ENCODE data around the gene ST3GAL3.
"Not testable (repeated sequence)": the region's sequence is repeated elsewhere in the genome, so short reads cannot be mapped to it uniquely, and the experiment has no call there.

ST3GAL3 gene

DNA sequence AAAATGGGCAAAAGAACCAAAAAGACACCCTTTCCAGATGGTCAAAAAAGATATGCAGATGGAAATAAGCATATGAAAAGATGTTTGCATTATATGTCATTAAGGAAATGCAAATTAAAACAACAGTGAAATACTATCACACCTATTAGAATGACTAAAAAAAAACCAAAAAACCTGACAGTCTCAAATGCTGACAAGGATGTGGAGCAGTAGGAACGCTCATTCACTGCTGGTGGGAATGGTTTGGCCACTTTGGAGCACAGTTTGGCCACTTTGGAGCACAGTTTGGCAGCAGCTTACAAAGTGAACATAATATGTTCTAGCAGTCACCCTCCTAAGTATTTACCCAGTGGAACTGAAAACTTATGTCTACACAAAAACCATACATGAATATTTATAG, 121.2 kb downstream of the ST3GAL3 start:
- DNase-seq: no peak

DNA sequence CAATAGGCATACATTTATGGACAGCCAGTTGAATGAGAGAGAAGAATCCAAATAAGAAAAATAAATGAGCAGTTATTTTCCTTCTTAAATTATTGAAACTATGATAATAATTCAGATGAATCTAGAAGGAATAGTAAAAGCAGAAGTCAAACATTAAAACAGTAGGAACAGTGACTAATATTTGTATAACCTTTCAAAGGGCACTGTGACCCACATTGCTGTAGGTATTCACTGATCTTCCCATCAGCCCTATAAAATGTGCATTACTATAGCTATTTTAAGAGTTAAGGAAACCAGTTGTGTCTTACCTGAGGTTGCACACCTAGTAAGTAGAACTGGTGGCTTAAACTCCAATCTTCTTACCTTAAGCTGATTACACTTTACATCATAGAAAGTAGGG, 123.5 kb downstream of the ST3GAL3 start:
- DNase-seq: no peak

DNA sequence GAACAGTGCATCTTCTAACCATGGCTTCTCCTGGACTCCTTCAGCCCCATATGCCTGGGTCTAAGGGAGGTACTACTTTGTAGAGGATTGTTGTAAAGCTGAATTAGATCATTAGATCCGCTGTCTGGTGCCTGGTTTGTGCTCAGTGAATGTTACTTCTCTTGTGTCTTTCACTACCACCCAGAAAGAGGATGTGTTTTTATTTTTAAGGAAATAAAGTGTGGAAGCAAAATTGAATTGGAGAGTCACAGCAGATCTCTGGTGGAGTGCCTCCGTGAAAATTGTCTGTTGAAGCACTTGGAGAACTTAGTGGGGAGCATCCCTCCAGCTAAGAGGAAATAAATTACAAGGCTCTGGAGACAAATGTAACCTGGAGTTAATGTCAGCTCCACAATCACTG, 124.5 kb downstream of the ST3GAL3 start:
- no peak for DNase-seq

DNA sequence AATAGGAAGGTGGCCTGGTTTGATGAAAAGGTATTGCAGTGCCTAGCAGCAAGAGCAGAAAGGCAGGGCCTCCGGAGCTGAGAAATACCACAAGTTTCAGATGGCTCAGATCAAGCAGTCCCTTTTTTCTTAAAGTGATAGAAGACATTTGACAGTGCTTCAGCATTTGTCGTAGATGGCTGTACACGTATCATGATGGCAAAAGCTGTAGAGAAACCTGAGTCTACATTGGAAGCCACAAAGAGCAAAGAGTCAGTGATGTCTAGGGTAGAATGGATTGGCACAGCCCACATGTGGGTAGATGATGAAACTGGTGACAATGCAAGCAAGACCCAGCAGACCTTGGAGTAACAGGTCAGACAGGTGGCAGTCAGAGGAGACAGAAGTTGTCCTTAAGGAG, 124.9 kb downstream of the ST3GAL3 start:
- DNase-seq: no peak

DNA sequence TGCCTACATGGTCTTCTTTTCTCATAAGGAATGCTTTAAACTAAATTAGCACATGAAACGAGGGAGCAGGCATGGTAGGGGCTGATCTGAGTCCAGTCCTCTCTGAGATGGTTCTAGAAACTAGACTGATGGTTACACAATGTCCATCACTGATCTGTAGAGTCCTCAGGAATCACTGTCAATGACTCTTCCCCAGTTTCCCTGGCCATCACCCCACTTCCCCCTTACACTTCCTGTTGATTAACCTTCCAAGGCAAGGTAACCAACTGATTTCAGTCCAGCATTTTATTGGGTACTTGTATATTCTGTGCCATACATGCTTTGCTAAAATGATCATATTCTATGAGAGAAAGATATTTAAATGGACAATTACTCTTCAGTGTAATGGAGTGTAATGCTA, 125.7 kb downstream of the ST3GAL3 start:
- no peak for DNase-seq

DNA sequence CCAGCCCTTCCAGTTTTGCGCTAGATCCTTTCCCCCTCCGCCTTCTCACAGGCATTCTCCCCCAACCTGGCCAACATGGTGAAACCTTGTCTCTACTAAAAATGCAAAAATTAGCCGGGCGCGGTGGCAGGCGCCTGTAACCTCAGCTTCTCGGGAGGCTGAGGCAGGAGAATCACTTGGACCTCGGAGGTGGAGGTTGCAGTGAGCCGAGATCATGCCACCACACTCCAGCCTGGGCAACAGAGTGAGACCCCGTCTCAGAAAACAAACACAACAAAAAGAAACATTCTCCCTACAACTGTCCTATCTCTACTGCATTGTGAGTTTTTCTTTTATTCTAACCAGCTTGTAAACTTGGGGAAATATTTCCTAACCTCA, 126.6 kb downstream of the ST3GAL3 start:
- not testable (repeated sequence) for DNase-seq

DNA sequence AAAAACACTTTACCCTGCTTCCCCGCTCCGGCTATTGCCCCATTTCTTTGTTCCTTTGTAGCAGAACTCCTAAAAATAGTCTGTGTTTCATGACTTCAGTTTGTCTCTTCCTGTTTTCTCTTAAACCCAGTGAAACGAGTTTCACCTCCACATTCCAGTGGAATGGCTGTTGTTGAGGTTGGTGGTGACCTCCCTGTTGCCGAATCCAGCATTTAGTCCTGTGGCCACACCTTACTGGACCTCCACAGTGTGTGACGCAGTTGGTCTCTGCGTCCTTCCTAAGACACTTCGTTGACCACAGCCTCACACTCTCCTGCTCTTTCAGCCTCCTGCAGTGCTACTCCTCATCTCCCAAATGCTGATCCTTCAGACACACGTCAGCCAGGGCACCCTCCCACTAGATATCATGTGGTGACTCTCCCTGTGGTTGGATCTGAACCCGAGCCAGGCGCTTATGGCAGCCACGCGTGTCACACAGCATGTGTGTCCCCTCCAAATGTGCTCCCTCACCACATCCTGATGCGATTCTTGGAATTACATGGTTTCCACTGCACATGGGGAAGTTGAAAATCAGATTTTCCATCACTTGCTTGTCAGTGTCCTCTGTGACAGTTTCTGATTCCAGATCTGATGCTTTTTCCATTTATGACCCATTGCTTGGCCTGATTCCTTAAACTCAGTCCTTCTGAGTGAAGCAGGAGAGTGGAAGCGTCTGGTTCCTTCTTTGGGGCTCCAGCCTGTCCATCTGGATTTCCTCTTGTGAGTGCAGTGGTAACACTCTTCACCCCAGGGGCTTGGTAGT, 127.1 kb downstream of the ST3GAL3 start:
- DNase-seq: no peak

DNA sequence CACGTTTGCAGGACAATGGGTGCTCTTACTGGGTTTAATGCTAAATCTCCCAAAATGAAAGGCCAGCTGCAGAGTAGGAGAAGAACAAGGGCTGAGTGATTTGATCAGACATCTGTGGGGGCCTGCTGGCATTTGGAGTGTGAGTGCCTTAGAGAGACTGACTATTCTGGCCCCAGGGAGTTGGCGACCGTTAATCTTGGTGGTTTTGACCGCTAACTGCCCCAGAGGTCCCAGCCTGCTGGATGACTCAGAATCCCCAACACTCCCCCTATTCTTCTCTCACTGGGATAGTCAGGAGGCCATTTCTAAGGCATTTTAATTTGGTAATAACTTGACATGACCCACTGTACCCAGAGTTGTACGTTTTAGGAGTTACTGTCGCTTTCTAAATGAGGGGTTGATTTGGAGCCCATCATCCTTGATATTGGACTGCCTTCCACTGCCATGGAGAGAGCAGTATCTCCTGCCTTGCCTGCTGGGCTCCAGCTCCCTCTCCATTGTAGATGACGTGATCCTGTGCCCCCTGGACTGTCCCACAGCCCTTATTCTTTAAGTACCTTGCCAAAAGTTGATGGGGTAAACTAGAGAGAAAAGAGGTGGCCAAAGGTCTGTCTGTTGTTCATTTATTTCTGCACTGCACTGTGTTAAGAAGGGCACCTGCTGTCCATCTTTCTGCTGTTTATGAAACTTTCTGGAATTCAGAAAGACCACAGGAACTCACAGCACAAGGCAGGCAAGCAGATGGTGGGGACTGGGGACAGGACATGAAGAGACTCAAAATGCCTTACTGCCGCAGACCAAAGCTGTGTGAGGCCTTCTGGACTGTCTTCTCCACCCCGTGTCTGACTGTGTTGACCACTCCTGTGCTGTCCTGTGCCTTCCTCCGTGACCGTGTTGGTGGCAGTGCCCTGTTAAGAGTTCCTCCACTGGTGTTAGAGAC, 128.0 kb downstream of the ST3GAL3 start:
- DNase-seq: peak; percentile 52

DNA sequence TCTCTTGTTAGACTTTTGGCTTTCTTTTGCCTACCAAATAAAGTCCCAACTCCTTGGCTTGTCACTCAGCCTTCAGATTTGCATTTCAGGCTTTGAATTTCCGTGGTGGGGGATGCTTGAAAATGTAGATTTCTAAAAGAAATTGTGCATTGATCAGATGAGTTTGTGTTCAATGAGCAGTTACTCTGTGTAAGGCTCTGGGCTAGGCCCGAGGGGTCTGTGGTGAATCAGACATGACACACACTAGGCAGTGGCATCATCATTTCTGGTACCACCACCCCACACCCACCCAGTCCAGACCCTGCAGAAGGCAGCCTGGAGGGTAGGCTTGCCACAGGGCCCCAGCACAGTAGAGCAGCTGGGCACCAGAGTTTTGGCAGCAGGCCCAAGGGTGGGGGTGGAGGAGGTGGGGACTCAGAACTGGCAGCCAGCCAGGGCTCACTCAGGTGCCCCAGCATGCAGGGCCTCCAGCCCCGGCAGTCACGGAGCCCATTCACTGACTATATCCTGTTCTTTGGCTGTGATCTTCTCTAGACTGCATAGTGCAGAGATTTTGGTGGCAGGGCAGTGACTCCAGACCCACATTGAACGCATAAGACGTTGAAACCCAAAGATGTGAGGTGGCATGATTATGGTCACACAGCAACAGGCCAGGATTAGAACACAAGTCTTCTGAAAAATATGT, 129.1 kb downstream of the ST3GAL3 start:
- DNase-seq: peak; percentile 95

DNA sequence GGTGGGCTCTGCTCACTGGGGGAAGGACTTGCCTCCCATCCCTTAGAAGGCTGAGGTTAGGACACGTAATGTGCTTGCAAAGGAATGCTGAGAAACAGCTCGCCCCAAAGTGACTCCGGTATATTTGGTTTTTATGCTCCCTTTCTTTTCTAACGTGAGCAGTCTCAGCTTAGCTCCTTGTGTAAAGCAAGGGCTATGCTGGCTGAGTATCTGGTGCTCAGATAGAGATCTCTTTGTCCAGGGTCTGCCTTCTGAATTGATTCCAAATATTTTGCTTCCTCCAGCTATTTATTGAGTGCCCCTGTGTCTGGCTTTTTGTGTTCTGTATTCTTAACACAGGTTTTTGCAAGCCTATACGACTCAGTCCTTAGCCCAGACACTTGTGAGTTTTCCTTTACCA, 131.7 kb downstream of the ST3GAL3 start:
- DNase-seq: no peak

DNA sequence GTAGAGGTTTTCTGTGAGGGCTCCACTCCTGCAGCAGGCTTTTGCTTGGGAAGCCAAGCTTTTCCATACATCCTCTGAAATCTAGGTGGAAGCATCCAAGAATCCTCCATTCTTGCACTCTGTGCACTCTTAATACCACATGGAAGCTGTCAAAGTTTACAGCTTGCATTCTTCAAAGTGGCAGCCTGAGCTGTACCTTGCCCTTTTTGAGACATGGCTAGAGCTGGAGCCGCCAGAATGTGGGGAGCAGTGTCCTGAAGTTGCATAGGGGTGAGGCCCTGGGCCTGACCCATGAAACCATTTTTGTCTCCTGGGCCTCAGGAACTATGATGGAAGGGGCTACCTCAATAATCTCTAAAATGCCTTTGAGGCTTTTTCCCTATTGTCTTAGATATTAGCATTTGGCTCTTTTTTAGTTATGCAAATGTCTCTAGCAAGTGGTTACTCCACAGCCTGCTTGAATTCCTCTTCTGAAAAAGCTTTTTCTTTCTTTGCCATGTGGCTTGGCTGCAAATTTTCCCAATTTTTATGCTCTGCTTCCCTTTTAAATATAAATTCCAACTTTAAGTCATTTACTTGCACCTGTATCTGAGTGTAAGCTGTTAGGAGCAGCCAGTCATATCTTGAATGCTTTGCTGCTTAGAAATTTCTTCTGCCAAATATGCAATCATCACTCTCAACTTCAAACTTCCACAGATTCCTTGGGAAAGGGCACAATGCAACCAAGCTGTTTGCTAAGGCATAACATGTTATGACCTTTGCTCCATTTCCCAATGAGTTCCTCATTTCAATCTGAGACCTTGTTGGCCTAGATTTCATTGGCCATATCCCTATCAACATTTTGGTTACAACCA, 134.2 kb downstream of the ST3GAL3 start:
- DNase-seq: no peak

DNA sequence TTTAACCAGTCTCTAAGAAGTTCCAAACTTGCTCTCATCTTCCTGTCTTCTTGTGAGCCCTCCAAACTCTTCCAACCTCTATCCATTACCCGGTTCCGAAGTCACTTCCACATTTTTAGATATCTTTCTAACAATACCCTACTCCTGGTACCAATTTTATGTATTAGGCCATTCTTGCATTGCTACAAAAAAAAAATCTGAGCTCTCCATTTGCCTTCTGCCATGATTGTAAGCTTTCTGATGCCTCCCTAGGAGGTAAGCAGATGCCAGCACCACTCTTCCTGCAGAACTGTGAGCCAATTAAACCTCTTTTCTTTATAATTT, 134.8 kb downstream of the ST3GAL3 start:
- DNase-seq: no peak

DNA sequence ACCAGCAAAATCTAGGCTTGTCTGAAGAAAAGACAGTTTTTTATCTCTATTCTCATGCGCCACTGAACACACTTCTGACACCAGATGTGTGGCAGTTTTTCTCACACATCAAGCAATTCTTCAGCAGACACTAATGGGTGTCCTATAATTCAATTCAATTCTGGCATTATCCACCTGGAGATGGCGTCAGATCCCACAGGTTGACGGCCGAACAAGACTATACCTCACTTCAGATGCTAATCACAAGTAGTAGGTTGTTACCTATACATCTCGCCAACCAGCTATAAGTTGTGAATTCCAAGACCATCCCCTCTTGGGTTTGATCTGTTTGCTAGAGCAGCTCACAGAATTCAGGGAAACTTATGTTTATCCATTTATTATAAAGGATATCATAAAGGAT, 136.3 kb downstream of the ST3GAL3 start:
- DNase-seq: peak; percentile 10

DNA sequence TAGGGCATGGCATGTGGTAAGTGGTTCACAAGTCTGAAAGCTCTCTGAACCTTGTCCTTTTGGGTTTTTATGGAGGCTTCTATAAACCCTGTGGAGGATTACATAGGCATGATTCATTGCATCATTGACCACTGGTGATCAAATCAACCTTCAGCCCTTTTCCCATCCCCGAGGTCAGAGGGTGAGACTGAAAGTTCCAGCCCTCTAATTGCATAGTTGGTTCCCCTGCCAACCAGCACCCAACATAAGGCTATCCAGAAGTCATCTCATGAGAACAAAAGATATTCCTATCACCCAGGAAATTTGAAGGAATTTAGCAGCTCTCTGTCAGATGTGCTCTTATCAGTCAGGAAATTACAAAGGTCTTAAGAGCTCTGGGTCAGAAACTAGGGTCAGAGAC, 136.8 kb downstream of the ST3GAL3 start:
- no peak for DNase-seq

DNA sequence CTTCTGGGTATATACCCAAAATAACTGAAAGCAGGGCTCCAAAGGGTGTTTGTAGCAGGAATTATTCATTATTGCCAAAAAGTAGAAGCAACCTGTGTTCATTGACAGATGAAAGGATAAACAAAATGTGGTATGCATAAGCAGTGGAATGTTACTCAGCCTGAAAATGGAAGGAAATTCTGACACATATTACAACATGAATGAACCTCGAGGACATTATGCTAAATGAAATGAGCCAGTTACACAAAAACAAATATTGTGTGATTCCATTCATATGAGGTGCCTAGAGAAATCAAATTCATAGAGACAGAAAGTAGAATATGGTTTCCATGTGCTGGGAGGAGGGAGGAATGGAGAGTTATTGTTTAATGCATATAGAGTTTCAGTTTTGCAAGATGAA, 140.0 kb downstream of the ST3GAL3 start:
- no peak for DNase-seq

DNA sequence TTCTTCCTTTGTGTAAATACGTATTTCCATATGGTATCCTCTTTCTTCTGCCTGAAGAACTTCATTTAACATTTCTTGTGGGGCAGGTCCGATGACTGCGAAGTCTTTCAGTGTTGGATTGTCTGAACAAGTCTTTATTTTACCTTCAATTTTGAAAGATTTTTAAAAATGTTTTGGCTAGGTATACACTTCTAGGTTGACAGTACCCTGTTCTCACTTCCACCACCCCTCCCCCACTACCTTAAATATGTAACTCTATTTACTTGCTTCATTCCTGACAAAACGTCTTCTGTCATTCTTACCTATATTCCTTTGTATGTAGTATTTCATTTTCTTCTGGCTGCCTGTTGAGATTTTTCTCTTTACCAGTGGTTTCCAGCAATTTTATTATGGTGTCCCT, 140.5 kb downstream of the ST3GAL3 start:
- no peak for DNase-seq

DNA sequence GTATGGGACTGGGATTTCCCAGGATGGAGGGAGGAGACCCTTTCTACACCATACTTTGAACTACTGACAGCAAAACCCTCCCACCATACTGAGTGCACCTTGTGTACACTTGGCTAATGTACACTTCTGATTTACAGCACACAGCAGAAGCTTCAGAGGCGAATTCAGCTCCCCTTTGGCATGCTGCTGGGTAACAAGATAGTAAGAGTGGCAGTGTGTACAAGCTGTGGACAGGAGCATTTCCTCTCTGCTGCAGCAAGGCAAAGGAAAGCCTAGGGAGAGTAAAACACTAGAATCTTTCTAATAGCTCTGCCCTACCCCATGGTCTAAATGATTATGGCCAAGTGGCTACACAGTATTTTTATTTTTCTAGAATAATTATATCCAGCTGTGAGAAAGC, 142.3 kb downstream of the ST3GAL3 start:
- peak; percentile 11 for DNase-seq

DNA sequence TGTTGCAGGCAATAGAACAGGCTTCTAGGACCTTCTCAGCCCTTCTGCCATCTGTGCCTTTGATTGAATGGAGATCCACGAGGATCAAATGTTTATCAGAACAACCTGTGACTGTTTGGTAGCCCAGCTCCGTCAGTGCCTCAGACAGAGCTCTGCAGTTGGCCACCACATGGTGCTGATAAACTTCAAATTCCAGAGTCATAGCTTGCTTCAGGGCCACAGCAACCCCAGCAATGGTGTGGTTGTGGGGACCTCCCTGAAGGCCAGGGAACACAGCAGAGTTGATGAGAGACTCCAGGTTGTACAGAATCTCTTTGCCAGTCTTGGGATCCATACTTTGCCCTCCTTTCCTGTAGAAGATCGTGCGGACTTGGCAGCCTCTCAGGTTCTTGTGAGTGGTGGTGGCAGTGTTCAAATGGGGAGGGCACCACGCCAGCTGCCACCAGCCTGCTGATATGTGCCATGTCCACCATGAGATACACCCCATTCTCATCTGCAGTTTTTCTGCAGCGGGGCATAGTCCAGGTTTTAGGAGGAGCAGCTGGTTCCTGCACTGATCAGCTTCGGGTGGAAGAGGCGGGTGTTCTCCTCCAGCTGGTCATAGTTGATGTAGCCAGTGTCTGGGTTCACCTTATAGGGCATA, 143.4 kb downstream of the ST3GAL3 start:
- DNase-seq: no peak

DNA sequence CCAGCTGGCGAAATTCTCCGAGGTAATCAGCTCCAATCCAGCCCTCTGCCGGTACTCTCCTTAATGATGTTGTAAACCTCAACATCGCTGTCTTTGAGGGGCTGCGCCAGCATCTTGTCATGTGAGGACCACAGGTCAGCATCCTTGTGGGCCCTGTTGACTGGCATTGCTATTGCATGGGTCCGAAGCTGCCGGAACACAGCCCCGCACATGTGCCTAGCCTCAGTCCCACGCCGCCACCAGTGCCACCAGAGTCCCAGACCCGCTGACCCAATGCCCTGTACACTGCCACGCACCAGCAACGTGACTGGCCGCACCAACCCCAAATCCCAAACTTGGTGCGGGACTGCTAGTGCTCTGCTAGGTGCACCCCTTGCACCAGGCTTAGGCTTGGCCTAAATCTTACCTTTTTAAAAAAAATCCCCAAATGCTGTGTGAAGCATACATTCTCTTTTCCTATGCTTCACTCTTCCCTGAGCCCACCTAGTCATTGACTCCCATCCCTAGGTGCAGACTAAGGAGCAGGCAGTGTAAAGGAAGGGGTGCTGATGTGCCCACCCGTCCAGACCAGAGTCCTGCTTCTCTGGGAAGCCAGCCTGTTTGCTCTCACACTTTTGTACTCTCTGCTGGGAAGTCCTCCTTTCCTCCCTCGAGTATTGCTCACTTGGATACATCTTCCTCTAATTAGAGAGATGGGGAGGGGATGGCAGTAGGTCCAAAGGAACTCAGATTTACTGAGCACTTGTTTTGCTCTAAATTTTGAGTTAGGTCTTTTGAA, 144.4 kb downstream of the ST3GAL3 start:
- DNase-seq: no peak

DNA sequence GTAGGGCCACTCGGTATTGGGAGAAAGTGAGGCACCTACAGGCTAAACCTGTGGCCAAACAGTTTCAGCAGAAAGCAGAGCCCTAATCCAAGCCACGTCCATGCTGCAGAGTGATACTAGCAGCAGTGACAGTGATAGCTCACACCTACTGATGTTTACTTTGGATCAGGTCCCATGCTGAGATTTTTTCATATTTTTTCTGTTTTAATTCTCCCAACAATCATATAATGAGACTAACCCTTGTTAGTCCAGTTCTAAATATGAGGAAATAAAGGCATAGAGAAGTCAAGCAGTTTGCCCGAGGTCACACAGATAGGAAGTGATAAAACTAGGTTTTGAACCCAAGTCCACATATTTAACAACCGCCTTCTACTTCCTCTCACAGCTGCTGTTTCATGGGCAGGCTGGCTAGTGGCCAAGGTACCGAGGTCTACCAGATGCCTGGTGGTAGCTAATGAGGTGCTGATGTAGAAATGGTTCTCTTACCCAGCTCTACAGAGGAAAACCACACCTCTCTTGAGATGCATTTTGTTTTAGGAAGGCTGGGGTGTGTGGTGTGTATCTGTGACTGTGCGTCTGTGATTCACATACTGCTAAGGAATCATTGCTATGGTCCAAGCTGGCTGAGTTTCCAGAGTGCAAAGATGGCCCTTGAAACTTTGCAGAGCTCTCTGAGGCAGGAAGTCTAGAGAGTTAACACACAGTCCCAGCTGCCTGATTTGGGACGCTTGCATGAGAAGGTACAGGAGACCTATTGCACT, 146.0 kb downstream of the ST3GAL3 start:
- peak; percentile 84 for DNase-seq

DNA sequence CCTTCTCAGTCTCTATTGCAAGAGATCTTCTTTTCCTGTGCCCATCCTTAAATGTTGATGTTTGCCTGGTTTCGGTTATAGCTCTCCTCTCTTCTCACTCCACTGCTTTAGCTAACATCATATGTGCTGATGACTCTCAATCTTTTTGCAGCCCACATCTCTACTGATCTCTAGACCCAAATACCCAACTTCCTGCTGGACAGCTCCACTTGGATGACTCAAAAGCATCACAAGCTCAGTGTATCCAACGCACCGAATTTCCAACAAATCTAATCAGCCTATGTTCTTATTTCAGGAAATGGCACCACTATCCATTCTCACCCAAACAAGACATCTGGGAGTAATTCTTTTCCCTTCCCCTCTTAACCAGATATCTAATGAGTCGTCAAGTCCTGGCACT, 147.1 kb downstream of the ST3GAL3 start:
- no peak for DNase-seq
